SIG-M5 treated with dmso at 0.1 percent for 504 hours (cell line): ENCODE measurements around the gene RGS14.
"Not testable (repeated sequence)": the region's sequence is repeated elsewhere in the genome, so short reads cannot be mapped to it uniquely, and the experiment has no call there.

Experiments used
- DNase-seq: peaks from one replicate; lab custom pipeline; 2025; ENCODE audit not compliant: unreplicated experiment; lab: John Stamatoyannopoulos, UW

RGS14 gene

GRCh38 chr5:177344891-177345290 is 12.8 kb upstream of the RGS14 start:
- no peak for DNase-seq

GRCh38 chr5:177346820-177347219 is 10.9 kb upstream of the RGS14 start:
- DNase-seq, result no peak

GRCh38 chr5:177347699-177348098 is 10.0 kb upstream of the RGS14 start:
- DNase-seq, result no peak

- DNase-seq, result no peak
These were observed 8.4 kb upstream of the RGS14 start for GRCh38 chr5:177349362-177349647.

GRCh38 chr5:177349762-177350161 is 8.0 kb upstream of the RGS14 start:
- DNase-seq, result no peak

GRCh38 chr5:177350776-177351391 is 6.8 kb upstream of the RGS14 start:
- no peak for DNase-seq

- peak; percentile 96 for DNase-seq
These were observed 6.1 kb upstream of the RGS14 start, which contains the start of gene LMAN2 for GRCh38 chr5:177351392-177352329. Gene LMAN2, minus strand, starts transcription at chr5:177351668. Its CDS starts 21 bp downstream, at chr5:177351647.

GRCh38 chr5:177353093-177353492 is 4.6 kb upstream of the RGS14 start:
- DNase-seq, result peak; percentile 20

- no peak for DNase-seq
These were observed 3.5 kb upstream of the RGS14 start for GRCh38 chr5:177354256-177354655.

GRCh38 chr5:177354711-177355110 is 3.0 kb upstream of the RGS14 start:
- no peak for DNase-seq

- no peak for DNase-seq
These were observed 2.4 kb upstream of the RGS14 start for GRCh38 chr5:177355162-177355867.

GRCh38 chr5:177355868-177356168 is 1.9 kb upstream of the RGS14 start:
- DNase-seq, result no peak

- DNase-seq, result no peak
These were observed 978 bp upstream of the RGS14 start for GRCh38 chr5:177356746-177357145.

- no peak for DNase-seq
These were observed 622 bp upstream of the RGS14 start for GRCh38 chr5:177357146-177357458.

- DNase-seq, result no peak
These were observed 671 bp downstream of the RGS14 start for GRCh38 chr5:177358370-177358819.

- no peak for DNase-seq
These were observed 1.7 kb downstream of the RGS14 start for GRCh38 chr5:177359451-177359851.

- no peak for DNase-seq
These were observed 2.1 kb downstream of the RGS14 start for GRCh38 chr5:177359860-177360259.

GRCh38 chr5:177360740-177361139 is 3.0 kb downstream of the RGS14 start:
- not testable (repeated sequence) for DNase-seq

GRCh38 chr5:177361418-177362291 is 3.9 kb downstream of the RGS14 start:
- DNase-seq, result no peak

GRCh38 chr5:177362292-177362609 is 4.5 kb downstream of the RGS14 start:
- no peak for DNase-seq
